ENCODE data around the gene CD93. TPM values are rescaled to one million over a fixed set of nuclear protein-coding genes. Genes with fewer than 3 reads are reported as not detected.

CD93 gene
- total RNA-seq, 2 experiments from 2014 or later: 0.73 to 0.82 TPM

DNA sequence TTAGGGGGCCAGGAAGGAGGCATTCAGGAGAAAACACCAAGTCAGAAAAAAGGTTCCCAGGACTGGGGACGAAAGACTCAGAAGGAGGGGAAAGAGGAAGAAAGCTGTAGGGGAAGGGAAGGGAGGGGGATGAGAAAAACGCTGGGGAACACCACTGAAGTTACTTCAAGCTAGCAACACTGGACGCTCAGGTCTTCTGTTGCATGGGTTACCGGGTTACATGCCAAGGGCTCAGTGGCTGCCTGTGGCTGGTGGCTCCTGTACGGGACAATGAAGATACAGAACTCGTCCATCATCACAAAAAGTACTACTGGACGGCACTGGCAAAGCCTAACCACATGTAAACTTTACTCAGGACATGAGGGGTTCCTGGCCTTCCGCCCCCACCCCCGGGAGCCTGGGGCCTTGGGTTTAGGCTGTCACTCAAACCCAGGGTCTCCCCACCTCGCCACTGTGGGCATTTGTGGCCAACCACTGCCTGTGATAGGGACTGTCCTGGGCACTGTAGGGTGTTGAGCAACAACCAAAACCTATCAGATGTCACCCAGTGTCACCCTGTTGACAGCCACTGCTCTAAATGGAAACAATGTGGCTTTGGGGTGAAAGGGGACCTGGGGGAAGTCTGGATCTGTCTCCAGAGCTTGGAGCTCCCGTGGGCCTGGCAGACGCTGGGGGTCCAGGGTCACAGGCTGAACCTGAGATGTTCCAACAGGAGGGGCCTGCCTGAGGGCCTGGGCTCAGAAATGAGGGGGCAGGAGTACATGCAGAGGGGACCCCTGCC, 40.3 kb upstream of the CD93 start:
- CTCF ChIA-PET: no interaction called here
- Mint-ChIP-seq H3K36me3 (ENCODE audit: low read depth) (no peaks in the 10 kb centered on the region), H3K27ac (no peak overlapping the region), H3K27me3 (ENCODE audit: low read depth) (no peaks in the 10 kb centered on the region), H3K9me3 (ENCODE audit: insufficient read depth) (no peaks in the 10 kb centered on the region), H3K4me3 (no peak overlapping the region), H3K4me1 (ENCODE audit: low read depth) (no peaks in the 10 kb centered on the region)
- DNase-seq: no peak
- no peak for ATAC-seq
- POLR2A ChIA-PET: no interaction called here

DNA sequence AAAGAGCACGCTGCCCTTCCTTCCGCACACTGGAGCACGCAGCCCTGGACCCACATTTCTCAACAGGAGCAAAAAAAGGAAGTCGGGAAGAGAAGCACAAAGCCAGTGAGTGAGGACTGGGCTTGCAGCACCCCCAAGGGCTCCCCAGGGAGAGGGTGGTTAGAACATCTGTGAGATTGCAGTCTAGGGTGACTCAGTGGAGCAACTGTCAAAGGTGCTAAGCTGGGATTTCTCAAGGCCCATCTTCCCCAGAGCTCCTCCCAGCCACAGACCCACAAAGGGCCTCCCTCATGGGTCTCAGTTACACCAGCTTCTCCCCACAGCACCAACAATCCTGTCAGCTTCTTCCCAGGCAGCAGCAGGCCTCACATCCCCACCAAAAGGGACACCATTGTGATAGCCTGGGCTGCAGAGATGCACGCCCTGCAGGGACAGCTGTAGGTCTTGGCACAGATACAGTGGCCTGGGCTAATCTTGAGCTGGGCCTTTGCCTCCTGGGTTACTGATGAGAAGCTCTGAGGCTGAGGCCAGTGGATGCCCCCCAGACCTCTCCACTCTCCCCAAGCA, 39.6 kb upstream of the CD93 start:
- H3K27me3 Mint-ChIP-seq (ENCODE audit: low read depth): peaks cover 2% of the 10 kb centered on the region
- DNase-seq (no peak), ATAC-seq (no peak)
- H3K4me3 Mint-ChIP-seq: no peak overlapping the region
- POLR2A ChIA-PET: no interaction called here
- H3K27ac Mint-ChIP-seq: no peak overlapping the region
- no peaks in the 10 kb centered on the region for H3K36me3 Mint-ChIP-seq (ENCODE audit: low read depth)
- no peaks in the 10 kb centered on the region for H3K9me3 Mint-ChIP-seq (ENCODE audit: insufficient read depth)
- CTCF ChIA-PET: no interaction called here
- peaks cover 3% of the 10 kb centered on the region for H3K4me1 Mint-ChIP-seq (ENCODE audit: low read depth)

DNA sequence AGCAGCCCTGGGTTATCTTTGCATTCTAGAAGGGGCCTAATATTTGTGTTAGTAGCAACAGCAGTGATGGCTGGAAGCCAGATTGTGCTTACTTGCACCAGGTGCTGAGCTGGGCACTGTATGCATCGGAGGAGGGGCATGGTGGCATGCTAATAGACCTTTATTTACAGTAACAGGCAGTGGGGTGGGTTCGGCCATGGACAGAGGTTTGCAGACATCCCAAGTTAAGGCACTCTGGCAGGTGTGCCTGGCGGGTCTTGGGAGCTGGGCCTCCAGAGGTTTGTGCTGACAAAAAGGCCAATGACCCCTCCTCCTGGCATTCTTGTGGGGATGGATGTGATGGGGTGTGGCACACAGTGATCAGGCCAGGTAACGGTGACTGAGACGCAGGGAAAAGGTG, 39.0 kb upstream of the CD93 start:
- Mint-ChIP-seq H3K27ac (no peak overlapping the region), H3K36me3 (ENCODE audit: low read depth) (no peaks in the 10 kb centered on the region), H3K4me1 (ENCODE audit: low read depth) (peaks cover 3% of the 10 kb centered on the region), H3K27me3 (ENCODE audit: low read depth) (peaks cover 2% of the 10 kb centered on the region), H3K9me3 (ENCODE audit: insufficient read depth) (no peaks in the 10 kb centered on the region), H3K4me3 (no peak overlapping the region)
- DNase-seq (no peak), ATAC-seq (no peak)
- ChIA-PET CTCF (no interaction called here), POLR2A (no interaction called here)

DNA sequence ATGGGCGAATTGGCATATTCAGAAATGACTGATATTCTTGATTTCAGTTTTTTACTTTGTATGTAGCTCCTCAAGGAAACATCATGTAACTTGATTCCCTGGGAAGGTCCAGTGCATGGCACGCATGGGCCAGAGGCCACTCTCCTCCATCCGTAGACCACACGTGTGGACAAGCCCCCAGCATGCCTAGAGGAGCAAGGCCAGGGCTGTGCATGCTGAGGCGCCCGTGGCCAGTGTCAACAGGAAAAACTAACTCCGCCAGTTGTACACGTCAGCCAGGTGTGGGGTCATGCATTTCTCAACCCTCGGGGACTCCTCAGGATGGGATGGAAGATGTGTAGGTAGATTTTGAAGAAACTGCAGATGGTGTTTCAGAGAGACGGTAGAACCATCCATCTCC, 37.8 kb upstream of the CD93 start:
- Mint-ChIP-seq H3K36me3 (ENCODE audit: low read depth) (no peaks in the 10 kb centered on the region), H3K27me3 (ENCODE audit: low read depth) (peaks cover 2% of the 10 kb centered on the region), H3K4me1 (ENCODE audit: low read depth) (peaks cover 3% of the 10 kb centered on the region), H3K4me3 (no peak overlapping the region), H3K27ac (no peak overlapping the region), H3K9me3 (ENCODE audit: insufficient read depth) (no peaks in the 10 kb centered on the region)
- ChIA-PET CTCF (no interaction called here), POLR2A (no interaction called here)
- ATAC-seq: no peak
- DNase-seq: no peak

DNA sequence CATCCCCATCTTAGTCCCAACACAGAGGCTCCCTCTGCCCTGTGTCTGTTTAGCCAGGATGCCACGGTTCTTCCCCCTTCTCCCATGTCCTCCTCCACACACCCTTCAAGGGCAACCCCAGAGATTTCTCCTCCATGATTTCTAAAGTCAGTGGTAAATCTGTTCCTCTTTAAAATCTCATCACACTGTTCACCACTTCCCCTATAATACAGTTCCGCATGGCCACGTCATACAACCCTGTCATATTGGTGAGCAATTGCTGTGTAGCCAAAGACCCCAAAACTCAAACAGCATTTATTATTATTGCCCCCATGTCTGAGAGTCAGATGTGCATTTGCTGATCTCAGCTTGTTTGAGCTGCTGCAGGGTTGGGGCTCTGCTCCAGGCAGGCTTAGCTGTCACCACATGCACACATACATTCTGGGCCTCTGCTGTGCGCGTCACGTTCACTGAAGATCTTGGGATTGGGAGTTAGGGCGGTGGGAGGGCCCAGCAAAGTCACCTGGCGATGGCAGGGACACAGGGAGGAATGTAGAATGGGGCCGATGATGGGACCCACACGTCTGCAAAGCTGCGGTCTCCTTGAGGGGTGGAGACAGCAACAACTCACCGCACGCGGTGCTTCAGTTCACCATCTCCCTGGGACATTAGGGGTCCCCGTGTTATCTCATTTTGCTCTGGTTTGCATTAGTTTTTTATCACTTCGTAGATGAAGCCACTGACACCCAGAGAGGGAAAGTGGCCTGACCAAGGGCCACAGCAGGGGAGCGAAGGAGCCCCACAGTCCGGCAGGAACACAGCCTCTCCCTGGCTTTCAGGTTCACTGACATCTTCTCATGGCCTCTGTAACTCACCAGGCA, 36.9 kb upstream of the CD93 start:
- CTCF ChIA-PET: no interaction called here

DNA sequence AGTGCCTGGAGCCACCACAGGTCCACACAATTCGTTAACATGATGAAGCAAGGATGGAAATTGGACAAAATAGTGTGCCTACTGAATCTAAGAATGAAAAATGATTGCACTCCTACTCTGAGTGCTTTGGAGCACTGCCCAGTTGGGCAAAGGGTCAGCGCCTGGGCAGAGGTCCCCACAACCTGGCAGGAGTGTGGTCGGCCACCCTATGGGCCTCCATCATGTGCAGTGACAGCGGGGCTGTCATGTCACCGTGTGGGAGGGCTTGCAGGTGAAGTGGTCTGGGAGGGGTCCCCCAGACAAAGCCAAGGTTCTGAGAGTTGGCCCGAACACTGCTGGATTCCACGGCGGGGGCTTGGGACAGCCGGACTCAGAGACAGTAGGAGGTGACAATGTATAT, 36.2 kb upstream of the CD93 start:
- Mint-ChIP-seq H3K4me3 (no peak overlapping the region), H3K27ac (no peak overlapping the region), H3K36me3 (ENCODE audit: low read depth) (no peaks in the 10 kb centered on the region), H3K9me3 (ENCODE audit: insufficient read depth) (no peaks in the 10 kb centered on the region), H3K27me3 (ENCODE audit: low read depth) (peaks cover 2% of the 10 kb centered on the region), H3K4me1 (ENCODE audit: low read depth) (peaks cover 3% of the 10 kb centered on the region)
- no peak for ATAC-seq
- POLR2A ChIA-PET: no interaction called here
- DNase-seq: no peak
- CTCF ChIA-PET: no interaction called here

More for the DNA sequence above, 36.9 kb upstream of the CD93 start:
- no peak for DNase-seq
- POLR2A ChIA-PET: no interaction called here
- Mint-ChIP-seq H3K27ac (no peak overlapping the region), H3K4me3 (no peak overlapping the region), H3K4me1 (ENCODE audit: low read depth) (peaks cover 3% of the 10 kb centered on the region), H3K27me3 (ENCODE audit: low read depth) (peaks cover 2% of the 10 kb centered on the region), H3K36me3 (ENCODE audit: low read depth) (no peaks in the 10 kb centered on the region), H3K9me3 (ENCODE audit: insufficient read depth) (no peaks in the 10 kb centered on the region)
- no peak for ATAC-seq

DNA sequence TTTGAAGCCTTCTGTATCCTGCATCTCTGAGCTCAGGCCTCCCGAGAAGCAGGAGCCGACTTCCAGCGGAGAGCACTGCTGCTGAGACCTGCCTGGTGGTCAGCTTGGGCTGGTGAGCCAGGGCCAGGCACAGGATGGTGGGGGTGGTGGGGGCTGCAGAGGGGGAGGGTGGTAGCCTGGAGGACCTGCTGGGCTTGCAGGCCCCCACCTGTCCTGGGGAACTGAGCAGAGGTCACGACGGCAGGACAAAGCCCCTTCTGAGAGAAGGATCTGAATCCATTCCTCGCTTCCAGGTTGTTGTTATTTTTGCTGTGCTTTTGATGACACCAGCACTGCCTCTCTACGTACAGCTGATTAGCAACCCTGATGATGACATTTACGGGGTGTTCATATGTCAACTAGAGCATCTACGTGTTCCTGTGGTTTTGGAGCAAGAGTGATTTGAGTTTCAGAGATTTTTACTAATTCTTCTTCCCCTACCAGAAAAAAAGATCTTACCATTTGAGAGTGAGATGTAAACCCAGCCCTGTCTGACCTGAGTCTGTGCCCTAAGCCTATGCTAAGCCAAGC, 35.7 kb upstream of the CD93 start:
- H3K9me3 Mint-ChIP-seq (ENCODE audit: insufficient read depth): no peaks in the 10 kb centered on the region
- DNase-seq (no peak), ATAC-seq (no peak)
- no peak overlapping the region for H3K4me3 Mint-ChIP-seq
- ChIA-PET CTCF (no interaction called here), POLR2A (no interaction called here)
- H3K27ac Mint-ChIP-seq: no peak overlapping the region
- H3K36me3 Mint-ChIP-seq (ENCODE audit: low read depth): no peaks in the 10 kb centered on the region
- H3K4me1 Mint-ChIP-seq (ENCODE audit: low read depth): peaks cover 3% of the 10 kb centered on the region
- peaks cover 2% of the 10 kb centered on the region for H3K27me3 Mint-ChIP-seq (ENCODE audit: low read depth)

DNA sequence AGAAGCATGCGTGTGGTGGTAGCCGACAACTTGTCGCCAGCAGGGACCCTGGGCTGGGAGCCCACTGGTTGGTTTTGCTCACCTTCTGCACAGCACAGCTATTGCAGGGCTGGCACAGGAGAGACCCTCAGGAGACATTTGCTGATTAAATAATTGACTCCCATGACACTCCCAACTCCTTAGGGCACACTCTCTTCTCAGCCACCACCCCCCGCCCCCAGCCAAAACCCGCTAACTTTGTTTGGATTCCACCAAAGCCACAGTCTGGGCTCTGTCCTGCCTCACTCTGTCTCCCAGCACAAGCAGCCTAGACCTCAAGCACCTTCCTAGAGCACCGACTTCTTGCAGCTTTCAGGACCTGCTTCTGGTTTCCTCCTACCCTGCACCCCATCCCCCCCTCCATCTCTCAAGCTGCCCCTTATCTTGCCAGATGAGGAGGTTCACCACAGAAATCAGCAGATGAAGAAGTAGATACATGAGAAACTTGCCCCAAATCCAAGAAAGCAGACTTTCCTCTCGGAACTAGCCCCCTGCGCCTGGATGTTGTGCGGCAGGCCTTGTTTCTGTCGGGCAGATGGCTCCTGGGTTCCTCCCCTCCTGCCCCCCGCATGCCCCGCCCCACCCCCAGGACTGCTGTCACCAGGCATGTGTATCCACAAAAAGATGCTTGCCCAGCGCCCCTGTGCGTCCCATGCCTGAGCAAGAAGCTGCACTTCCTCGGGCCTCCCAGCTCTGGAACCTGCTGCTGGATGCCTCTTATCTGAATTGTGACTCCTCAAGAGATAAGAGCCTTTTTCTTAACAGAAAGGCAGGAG, 35.0 kb upstream of the CD93 start:
- ATAC-seq (no peak), DNase-seq (no peak)
- H3K27ac Mint-ChIP-seq: no peak overlapping the region
- no peaks in the 10 kb centered on the region for H3K9me3 Mint-ChIP-seq (ENCODE audit: insufficient read depth)
- H3K27me3 Mint-ChIP-seq (ENCODE audit: low read depth): peaks cover 2% of the 10 kb centered on the region
- peaks cover 3% of the 10 kb centered on the region for H3K4me1 Mint-ChIP-seq (ENCODE audit: low read depth)
- POLR2A ChIA-PET: no interaction called here
- H3K4me3 Mint-ChIP-seq: no peak overlapping the region
- CTCF ChIA-PET: no interaction called here
- no peaks in the 10 kb centered on the region for H3K36me3 Mint-ChIP-seq (ENCODE audit: low read depth)

DNA sequence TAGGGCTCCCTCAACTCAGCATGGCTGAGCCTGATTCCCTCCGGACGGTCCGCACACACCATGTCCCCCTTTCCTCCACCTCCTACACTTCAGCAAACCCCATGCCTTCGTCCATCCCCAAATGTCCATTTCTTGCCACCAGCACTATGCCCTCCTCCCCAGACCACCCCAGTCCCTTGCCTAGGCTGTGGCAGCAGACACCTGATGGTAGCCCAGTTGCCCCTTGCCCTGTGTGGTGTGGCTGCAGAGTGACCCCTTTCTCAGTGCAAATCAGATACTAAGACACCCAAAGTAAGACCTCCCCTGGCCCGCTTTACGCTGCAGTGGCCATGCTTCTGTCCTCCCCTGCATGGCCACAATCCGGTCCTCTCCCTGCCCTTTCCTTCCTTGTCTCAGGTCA, 34.1 kb upstream of the CD93 start:
- Mint-ChIP-seq H3K27ac (no peak overlapping the region), H3K9me3 (ENCODE audit: insufficient read depth) (no peaks in the 10 kb centered on the region), H3K36me3 (ENCODE audit: low read depth) (no peaks in the 10 kb centered on the region), H3K4me1 (ENCODE audit: low read depth) (peaks cover 3% of the 10 kb centered on the region), H3K27me3 (ENCODE audit: low read depth) (peaks cover 2% of the 10 kb centered on the region), H3K4me3 (no peak overlapping the region)
- CTCF ChIA-PET: no interaction called here
- POLR2A ChIA-PET: no interaction called here
- DNase-seq: no peak
- no peak for ATAC-seq

DNA sequence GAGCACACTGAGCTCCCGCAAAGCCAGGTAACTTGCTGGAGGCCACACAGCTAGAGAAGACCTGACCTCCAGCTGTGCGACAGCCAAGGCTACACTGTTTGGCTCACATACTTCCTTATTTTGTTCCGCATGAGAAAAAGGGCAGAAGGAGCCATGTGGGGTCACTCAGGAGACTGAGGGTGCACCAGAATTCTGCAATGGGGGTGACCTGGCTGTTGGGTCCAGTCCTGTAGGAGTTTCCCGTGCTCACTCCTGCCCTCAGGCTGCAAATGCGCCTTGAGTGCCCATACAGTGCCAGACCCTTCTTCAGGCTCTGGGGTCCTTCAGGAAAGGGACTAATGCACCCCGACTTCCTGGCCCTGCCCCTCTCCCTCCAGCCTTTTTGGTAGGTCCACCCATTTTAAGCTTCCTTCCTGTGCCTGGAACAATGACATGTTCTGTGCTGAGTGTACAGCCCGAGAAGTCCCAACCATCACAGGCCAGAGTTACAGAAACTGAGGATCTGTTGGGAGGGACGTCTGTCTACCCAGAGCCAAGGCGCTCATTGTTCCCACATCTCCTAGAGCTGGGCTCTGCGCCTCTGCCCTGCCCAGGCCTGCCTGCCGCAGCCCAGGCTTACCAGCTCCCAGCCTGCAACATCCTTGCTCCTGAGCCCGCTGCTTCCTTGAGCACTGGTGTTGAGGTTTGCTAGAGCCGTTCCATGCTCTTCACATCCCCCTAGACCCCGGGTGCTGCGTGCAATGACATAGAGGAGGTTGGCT, 33.5 kb upstream of the CD93 start:
- H3K27me3 Mint-ChIP-seq (ENCODE audit: low read depth): peaks cover 2% of the 10 kb centered on the region
- H3K4me3 Mint-ChIP-seq: no peak overlapping the region
- no peaks in the 10 kb centered on the region for H3K9me3 Mint-ChIP-seq (ENCODE audit: insufficient read depth)
- H3K36me3 Mint-ChIP-seq (ENCODE audit: low read depth): no peaks in the 10 kb centered on the region
- H3K4me1 Mint-ChIP-seq (ENCODE audit: low read depth): peaks cover 3% of the 10 kb centered on the region
- POLR2A ChIA-PET: no interaction called here
- DNase-seq: no peak
- CTCF ChIA-PET: no interaction called here
- ATAC-seq: no peak
- H3K27ac Mint-ChIP-seq: no peak overlapping the region

DNA sequence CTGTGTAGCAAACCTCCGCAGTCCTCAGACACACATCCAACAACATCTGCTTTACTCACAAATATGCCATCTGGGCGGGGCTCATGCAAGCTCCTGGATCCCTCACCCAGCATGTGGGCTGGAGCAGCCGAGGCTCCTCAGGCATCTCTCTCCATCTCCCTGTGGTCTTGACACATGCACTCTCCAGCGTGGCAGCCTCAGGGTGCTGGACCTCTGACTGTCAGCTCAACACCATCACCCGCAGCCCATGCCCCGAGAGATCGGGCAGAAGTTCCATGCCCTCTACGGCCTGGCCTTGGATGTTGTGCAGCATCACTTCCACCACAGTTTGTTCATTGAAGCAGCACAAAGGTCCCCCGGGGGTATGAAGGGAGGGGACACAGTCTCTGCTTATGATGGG, 32.6 kb upstream of the CD93 start:
- no peak for ATAC-seq
- ChIA-PET POLR2A (no interaction called here), CTCF (no interaction called here)
- no peak overlapping the region for H3K27ac Mint-ChIP-seq
- H3K27me3 Mint-ChIP-seq (ENCODE audit: low read depth): peaks cover 2% of the 10 kb centered on the region
- H3K9me3 Mint-ChIP-seq (ENCODE audit: insufficient read depth): no peaks in the 10 kb centered on the region
- H3K4me3 Mint-ChIP-seq: no peak overlapping the region
- H3K36me3 Mint-ChIP-seq (ENCODE audit: low read depth): no peaks in the 10 kb centered on the region
- DNase-seq: no peak
- peaks cover 3% of the 10 kb centered on the region for H3K4me1 Mint-ChIP-seq (ENCODE audit: low read depth)
